GM21786 (cell line): Measurements from ENCODE around the gene C2orf92.

Experiments used
- ATAC-seq: cut with Tn5 transposase; IDR thresholded peaks from one replicate; pipeline ENCODE4 v1.9.1; 2021; ENCODE audit not compliant: unreplicated experiment

The C2orf92 gene

DNA sequence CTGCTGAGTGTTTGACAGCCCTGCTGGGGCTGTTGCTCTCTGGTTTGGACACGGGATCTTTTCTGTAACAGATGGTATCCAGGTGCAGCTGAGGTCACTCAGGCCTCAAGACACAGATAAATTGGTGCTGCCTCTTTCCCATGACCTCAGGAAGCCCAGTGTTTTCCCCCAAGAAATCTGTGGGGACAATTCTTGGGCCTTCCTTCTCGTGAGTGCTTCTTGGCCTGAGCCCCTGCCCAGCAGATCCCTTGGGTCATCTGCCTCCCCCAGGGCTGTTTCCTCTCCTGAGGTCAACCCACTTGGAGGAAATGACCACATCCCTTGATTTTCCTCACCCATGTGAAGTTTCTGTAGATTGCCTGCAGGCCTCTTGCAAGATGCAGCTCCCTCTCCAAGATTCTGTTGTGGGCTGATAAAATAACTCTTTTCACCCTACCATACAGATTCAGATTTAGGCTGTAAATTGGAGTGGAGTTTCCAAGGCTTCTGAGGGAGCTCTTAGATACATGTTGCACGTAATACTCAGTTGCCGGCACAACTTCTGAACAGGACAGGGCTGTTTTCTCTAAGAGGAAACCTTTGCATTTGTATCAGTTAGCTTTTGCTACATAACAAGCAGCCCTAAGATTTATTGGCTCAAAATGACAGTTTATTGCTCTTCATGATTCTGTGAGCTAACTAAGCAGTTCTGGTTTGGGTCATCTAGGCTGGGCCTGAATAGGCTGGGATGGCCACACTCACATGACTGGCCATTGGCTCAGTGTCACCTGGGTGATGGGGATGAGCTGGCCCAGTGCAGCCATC is 57.0 kb downstream of the C2orf92 start:
- ATAC-seq, result no peak

DNA sequence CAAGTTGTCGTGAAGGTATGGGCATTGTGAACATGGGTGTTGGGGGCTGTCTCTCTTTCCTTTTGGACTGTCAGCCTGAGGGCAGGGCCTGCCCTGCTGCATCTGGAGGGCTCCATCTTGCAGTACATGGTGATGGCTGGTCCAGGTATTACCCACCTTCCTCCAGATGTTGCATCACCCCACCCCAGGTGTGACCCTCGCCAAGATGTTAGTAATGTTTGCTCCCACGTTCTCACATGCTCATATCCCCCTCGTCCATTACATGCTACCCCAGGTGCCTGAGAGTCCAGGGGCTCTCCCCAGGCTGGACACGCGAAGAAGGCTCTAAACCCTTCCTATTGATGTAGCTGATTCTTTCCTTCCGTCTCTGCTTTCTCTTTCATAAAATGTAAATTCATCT is 57.8 kb downstream of the C2orf92 start:
- no peak for ATAC-seq

DNA sequence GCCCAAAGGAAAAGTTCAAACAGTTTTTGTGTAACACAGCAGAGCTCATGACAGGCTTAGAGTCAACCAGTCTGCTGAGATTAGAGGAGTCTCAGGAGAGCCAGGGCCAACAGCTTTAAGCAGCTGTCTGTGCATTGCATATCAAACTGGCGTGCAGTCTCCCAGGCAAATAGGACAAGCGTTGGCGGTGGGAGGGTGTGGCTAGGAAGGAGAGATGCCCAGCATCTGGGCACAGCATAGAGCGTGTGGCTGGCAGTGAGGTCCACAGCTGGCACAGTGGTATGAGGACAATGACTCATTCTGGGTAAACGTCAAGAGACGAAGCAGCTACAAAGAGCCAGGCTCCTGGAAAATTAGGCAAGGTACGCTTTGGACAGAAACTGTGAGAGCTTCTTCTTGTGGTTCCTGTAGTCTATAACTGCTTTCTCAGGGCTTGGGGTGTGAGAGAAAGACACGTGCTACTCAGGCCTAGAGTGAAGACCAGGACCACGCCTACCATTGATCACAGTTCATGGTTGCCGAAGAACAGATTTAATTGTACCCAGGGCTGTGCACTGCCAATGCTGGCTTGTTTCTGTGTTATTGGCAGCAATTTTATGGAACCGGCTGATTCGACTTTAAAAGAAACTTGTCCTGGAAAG is 58.7 kb downstream of the C2orf92 start:
- ATAC-seq, result no peak

DNA sequence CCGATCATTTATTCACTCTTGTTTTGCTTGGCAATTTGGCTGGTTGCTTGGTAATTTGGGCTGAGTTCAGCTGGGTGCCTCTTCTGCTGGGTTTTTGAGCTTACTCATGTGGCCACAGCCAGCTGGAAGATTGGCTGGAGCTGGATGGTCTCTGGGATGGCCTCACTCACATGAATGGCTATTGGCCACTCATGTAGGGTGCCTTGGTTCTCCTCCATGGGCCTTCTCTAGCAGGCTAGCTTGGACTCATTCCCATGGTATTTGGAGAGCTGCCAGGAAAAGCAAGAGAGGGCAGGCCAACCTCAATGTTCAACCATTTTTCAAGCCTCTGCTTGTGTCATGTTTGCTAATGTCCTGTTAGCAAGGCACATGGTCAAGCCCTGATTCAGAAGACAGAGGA is 60.7 kb downstream of the C2orf92 start:
- ATAC-seq, result no peak

DNA sequence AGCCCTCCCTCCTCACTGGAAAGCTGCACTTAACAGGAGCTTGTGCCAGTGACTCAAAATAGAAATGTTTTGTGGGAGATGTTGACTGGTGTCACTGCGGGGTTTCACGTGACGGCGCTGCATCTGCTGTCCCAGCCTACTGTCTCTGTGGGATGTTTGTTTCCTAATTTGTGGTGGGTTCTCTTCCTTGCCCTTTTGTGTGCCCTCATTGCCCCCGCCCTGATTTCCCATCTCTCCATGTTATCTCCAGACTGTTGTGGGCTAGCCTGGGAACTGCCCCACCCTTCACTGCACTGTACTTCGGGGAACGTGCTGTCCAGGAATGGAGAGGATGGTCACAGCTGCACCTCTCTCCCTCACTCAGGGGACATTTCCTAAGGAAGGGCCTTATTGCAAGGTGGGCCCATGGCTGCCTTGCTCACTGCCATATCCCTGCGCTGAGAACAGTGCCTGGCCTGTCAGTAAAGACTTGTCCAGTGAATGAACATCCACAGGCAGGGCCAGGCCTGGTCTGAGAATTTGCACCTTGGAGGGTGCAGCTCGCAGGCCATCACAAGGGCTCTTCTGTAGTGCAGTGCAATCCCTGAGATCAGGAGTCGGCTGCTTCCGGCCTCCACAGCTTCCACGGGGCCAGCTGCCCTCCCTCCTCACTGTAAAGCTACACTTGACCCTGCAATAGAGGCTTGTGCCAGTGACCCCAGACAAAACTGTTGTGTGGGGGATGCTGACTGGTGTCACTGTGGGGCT is 61.9 kb downstream of the C2orf92 start:
- no peak for ATAC-seq

DNA sequence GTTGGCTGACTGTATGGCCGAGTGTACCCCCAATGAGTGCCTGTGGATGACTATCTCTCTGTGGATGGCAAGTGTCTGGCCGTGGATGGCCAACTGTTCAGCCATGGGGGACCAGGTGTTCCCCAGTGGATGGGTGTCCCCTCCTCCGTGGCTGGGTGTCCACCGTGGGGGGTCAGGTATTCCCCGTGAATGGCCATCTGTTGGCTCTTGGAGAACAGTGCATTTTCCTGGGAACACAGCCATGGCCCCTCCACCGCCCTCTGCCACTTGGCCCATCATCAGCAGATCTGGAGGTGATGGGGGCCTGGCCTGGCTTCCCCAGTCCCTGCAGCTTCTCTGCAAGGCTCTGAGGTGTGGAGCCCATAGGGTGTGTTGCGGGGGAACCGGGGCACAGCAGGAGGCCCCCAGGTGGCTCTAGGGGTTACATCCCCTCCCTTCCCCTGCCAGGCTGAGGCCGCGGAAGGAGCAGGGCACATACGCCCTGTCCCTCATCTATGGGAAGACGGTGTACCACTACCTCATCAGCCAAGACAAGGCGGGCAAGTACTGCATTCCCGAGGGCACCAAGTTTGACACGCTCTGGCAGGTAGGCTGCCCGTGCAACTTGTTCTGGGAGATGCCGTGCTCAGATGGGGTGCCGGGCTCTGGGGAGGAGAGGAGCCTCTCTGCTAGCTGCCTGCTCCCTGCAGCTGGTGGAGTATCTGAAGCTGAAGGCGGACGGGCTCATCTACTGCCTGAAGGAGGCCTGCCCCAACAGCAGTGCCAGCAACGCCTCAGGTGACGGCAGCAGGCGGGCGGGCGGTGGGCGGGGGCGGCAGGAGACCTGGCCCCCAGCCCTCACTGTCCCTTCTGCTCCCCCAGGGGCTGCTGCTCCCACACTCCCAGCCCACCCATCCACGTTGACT is 63.2 kb downstream of the C2orf92 start:
- no peak for ATAC-seq

DNA sequence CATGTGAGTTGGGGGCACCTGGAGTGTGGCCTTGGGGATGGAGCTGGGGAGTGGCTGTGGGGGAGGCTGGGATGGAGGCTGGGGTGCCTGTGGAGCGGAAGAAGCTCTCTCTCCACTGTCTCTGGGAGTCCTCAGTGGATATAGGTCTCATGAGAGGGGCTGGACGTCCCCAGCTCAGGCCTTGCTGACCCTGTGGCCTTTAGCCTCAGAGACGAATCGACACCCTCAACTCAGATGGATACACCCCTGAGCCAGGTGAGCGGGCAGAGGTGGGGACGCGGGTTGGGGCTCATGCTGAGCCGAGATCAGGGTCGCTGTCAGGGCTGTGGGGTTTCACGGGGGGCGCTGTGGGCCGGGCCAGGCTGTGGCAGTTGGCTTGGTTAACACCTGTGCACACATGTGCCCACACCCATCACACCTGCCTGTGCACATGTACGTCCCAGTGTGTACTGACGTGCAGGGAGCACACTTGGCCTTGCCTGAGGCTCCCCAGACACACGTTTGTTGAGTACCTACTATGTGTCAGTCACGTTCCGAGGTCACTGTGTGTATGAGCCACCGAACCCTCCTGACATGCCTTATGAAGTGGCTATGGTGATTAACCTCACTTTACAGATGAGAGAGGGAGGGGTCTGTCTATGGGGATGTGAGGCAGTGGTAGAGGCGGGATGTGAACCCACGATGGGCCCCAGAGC is 64.0 kb downstream of the C2orf92 start:
- no peak for ATAC-seq

DNA sequence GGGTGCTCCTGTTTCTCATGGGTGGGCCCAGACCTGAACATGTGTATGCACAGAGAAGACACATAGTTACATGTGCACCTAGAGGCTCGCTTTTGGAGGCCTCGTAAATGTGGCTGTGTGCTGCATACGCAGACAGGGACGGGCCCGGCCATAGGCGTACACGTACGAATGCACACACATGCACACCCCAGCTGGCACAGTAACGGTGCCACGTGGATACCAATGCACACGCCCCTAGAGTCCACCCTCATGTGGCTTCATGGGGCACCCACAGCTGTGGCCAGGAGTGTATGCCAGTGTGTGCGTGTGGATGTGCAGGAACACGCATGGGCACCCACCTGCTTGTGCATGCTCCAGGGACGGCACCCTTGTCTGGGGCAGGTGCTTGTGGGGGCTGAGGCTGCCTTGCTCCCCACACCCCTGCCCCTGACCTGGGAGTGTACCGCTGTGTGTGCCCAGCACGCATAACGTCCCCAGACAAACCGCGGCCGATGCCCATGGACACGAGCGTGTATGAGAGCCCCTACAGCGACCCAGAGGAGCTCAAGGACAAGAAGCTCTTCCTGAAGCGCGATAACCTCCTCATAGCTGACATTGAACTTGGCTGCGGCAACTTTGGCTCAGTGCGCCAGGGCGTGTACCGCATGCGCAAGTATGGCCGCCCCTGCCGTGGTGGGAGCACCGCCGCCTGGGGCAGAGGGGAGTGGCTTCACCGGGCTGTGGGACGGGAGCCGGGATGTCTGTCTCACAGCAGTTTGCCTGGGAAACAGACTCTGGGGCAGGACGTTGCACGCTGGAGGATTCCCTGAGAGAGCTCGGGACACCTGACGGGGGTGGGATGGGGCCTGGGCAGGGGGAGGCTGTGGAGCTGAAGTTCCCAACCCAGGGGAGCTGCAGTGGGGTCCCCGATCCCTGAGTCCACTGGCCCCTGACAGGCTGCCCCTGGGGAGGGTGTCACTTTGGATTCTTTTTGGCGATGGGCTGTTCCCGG is 64.8 kb downstream of the C2orf92 start:
- no peak for ATAC-seq

DNA sequence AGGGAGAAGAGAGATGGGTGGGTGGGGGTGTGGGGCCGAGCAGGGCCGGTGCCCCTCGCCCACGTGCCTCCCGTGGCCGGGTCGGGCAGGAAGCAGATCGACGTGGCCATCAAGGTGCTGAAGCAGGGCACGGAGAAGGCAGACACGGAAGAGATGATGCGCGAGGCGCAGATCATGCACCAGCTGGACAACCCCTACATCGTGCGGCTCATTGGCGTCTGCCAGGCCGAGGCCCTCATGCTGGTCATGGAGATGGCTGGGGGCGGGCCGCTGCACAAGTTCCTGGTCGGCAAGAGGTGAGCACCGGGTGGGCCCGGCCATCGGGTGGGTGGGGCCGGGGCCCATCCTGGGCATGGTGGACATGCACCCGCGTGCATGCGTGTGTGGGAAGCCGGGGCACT is 65.6 kb downstream of the C2orf92 start:
- no peak for ATAC-seq

DNA sequence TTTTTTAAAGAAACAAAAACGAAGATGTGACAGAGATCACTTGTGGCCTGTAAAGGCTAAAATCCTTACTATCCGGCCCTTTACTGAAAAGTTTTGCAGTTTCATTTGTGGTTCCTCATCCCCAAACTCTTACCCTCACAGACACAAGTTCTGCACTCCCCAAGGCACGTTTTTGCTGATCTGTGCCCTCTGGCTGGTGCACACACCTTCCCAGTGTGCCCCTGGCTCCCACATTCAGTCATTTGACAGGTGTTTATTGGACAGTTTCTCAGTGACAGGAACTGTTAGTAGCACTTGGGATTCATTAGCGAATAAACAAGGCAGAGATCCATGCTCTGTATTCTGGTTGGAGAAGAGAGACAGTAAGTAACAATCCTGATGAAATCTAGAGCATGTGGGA is 66.7 kb downstream of the C2orf92 start:
- no peak for ATAC-seq

DNA sequence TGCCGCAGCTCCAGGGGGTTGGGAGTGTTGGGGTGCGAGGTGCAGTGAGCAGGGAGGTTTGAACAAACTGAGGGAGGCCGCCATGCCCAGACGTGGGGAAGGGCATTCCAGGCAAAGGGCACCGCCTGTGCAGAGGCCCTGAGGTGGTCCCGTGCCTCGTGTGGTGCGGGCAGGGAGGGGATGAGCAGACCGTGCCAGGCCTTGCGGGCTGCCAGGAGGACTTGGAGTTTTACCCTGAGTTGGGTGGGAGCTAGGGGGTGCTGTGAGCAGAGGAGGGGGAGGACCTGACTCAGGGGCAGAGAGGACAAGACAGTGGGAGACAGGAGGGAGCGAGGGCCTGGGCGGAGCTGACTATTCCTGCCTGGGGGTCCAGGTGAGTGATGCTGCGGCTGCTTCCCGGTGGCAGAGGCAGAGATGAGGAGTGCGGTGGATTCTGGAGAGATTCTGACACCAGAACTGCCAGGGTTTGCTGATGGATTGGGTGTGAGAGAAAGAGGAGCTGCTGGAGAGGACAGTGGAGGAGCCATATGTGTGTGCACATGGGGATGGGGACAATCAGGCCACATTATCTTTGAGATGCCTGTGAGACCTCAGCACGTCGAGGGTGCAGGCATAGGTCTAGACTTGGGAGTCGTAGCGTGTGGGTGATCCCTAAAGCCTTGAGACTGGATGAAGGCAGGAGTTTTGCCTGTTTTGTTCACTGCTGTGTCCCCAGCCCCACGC is 67.3 kb downstream of the C2orf92 start:
- no peak for ATAC-seq

DNA sequence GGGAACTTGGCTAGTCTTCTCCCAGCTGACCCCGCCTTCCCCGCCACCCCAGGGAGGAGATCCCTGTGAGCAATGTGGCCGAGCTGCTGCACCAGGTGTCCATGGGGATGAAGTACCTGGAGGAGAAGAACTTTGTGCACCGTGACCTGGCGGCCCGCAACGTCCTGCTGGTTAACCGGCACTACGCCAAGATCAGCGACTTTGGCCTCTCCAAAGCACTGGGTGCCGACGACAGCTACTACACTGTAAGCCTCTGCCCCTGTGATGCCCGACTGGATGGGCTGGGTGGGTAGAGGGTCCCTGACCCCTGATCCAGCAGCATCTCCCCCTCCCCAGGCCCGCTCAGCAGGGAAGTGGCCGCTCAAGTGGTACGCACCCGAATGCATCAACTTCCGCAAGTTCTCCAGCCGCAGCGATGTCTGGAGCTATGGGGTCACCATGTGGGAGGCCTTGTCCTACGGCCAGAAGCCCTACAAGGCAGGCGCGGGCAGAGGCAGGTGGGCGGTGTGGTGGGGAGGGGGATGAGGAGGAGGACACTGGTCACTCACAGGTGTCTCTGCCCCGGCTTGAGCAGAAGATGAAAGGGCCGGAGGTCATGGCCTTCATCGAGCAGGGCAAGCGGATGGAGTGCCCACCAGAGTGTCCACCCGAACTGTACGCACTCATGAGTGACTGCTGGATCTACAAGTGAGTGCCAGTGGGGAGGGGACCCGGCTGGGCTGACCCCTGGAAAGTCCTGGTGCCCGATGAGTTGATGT is 68.1 kb downstream of the C2orf92 start:
- ATAC-seq, result no peak

DNA sequence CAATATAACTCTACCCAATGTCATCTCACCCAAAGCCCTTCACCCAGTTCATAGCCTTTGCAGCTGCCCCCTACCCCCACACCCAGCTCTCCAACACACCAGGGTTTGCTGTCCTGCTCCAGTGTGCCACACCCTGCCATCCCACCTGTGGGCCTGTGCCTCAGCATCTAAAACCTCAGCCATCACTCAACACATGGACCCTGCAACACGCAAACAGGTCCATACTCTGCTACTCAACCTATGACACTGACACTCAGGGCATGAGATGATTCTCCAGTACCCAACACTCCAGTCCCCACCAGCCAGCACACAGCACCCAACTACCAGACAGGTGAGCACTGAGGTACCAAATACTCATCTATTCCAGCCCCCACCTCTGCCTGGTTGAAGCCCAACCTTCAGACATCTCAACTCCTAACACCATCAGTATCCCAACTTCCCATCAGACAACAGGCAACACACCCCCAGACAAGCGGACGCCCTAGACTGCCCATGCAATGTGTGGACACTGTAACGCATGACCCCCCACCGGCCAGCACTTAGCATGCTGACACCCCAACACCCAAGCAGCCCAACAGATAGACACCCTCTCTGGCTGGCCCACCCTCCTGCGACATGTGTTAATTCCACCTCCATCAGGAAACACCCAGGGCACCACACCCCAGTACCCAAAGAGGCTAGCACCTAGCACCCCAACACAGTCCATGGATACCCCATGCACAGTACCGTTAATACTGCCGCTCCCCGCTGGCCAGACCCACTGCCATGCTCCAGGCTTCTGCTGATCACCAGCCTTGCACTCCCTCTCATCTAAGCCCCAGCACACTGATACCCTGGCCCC is 68.9 kb downstream of the C2orf92 start:
- ATAC-seq, result no peak

DNA sequence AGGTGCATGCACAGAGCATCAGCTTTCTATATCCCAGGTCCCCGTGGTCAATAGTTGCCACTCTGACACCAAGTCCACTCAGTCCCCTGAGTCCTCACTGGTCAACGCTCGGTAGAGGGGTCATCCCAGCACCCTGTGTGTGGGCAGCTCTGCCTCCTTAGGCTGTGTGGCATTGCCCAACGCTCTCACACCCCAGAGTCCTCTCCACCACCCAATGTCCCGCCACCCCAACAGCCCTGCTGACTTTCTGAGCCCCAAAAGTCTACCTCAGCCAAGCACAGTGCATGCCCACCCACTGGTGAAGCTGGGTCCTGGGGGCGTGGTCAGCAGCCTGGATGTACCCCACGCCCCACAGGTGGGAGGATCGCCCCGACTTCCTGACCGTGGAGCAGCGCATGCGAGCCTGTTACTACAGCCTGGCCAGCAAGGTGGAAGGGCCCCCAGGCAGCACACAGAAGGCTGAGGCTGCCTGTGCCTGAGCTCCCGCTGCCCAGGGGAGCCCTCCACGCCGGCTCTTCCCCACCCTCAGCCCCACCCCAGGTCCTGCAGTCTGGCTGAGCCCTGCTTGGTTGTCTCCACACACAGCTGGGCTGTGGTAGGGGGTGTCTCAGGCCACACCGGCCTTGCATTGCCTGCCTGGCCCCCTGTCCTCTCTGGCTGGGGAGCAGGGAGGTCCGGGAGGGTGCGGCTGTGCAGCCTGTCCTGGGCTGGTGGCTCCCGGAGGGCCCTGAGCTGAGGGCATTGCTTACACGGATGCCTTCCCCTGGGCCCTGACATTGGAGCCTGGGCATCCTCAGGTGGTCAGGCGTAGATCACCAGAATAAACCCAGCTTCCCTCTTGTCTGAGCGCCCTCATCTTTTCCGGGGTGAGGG is 69.7 kb downstream of the C2orf92 start:
- ATAC-seq, result no peak

DNA sequence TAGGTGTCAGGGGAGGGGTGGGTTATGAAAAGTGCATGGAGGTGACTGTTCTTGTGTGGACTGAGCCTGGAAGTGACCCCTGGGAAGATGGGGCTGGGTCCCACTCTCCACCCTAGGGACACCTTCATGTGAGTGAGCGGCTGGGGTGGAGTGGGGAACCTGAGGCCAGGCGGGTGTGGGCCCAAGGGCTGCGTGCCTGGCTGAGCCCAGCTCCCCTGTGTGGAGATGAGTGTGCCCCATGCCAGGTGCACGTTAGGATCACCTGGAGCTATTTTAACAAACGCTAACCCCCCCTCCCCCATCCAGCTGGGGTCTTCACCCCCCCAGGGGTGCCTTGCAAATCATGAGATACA is 70.4 kb downstream of the C2orf92 start:
- ATAC-seq, result no peak

DNA sequence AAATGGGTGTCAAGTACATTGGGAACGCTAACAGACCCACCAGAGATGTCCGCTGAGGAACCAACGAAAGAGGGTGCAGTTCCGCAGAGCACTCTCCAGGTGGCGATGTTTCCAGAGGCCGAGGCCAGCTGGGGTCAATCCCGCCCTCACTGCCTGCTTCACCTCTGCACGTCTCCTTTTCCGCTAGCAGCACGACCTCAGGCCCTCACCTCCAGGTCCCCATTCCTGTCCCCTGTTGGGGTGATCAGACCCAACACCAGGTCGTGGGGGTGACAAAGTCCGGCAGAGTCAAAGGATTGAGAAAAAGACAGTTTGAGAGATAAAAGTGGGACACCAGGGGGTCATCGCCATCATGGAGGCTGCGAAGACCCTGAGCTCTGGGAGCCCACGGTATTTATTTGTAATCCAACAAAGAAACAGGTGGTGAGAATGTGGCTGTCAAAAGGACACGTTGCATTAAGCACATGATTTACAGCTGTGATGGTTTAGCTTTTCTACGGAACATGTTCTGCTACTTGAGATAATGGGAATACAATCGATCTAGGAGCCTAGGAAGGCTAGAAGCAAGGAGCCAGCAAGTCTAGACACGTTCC is 71.2 kb downstream of the C2orf92 start:
- no peak for ATAC-seq
